Erythroblast (primary cell): Measurements from ENCODE around the gene ATF7IP2.

Experiments
- GATA1 ChIP-seq: IDR thresholded peaks from 2 replicates; pipeline ENCODE4 v1.6.1; 2011; ENCODE audit warnings: low read depth, mild to moderate bottlenecking, control low read depth, low read length, moderate library complexity
- POLR2A ChIP-seq: IDR thresholded peaks from 2 replicates; pipeline ENCODE4 v1.6.1; 2011; ENCODE audit warnings: mild to moderate bottlenecking, low read length

DNA sequence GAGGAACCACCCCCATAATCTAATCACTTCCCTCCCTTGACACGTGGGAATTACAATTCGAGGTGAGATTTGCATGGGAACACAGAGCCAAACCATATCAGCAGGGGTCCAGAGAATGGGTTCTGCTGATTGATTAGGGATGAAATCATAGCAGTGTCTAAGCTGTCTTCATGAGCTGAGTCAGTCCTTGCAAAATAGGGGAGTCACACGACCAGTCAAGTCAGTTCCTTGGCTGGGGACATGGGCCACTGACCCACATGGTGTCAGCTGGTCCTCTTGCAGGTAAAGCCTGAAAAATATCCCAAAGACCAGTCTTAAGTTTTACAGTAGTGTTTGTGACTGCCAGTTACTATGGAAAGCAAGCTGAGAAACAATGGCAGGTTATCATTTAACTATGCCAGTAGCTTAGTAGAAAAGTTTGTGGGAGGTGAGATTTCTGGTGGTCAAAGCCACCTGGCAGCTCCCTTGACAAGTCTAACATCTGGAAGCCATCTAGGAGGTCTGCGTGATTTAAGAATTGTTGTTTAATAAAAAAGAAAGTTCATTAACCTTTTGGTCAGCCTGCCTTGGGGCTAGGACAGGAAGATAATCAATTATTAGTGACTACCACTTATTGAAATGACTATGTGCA is 15.7 kb upstream of the ATF7IP2 start:
- TF ChIP-seq POLR2A (no peak), GATA1 (no peak)
